ENCODE results near the gene PDE1C. TPM values are rescaled to one million over a fixed set of nuclear protein-coding genes. Genes with fewer than 3 reads are reported as not detected.

PDE1C gene
- total and polyA plus RNA-seq, 2 donors (not counting 1 experiment from before 2014, with no cell fraction given) = 16.6 to 27.6 TPM

DNA sequence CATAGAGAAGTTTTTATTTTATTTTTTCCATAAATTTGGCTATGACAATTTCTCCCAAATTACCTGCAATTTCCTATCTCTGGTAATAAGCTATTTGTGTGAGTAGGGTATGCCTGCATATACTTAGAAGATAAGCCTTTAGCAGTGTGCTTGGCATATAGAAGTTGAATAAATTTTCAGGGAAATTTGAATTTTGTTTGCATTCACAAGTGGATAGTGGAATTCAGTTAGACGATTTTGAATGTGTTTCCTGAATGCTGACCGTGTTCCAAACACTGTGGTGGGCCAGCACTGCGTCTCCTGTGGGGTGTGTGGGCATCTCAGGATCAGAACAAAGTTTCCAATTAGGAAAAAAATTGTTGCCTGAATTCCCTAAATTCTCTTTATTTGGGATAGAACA, 283.9 kb downstream of the PDE1C start:
- H3K27me3 ChIP-seq (ENCODE audit: control insufficient read depth, insufficient read depth, low read length) = no peaks in the 10 kb centered on the region
- H2AFZ ChIP-seq (ENCODE audit: low read length) = no peak overlapping the region
- H4K20me1 ChIP-seq (ENCODE audit: control insufficient read depth, extremely low read depth, insufficient read depth, low read length) = no peaks in the 10 kb centered on the region
- H3K36me3 ChIP-seq (ENCODE audit: control insufficient read depth, insufficient read depth, low read length) = no peaks in the 10 kb centered on the region
- H3K27ac ChIP-seq (ENCODE audit: insufficient read depth, low read length) = no peak overlapping the region
- no peak overlapping the region for H3K9ac ChIP-seq (ENCODE audit: insufficient read depth, low read length)
- H3K4me2 ChIP-seq (ENCODE audit: extremely low read depth, insufficient read depth, low read length) = no peak overlapping the region
- H3K9me3 ChIP-seq (ENCODE audit: control insufficient read depth, insufficient read depth, low read depth, low read length) = no peaks in the 10 kb centered on the region
- H3K79me2 ChIP-seq (ENCODE audit: control insufficient read depth, insufficient read depth, low read length) = no peaks in the 10 kb centered on the region
- no peak for DNase-seq (ENCODE audit: low read depth in 2 of 2)
- no peak for TF ChIP-seq CTCF (conservative IDR thresholded peaks at IDR 0.05 in 1 of 2, IDR thresholded peaks at IDR 0.05 in 1 of 2; ENCODE audit: low read depth in 1 of 2, low read length in 2 of 2)
- TF ChIP-seq EZH2 (IDR thresholded peaks at IDR 0.05; ENCODE audit: low read length, missing control alignments) = no peak
- H3K4me1 ChIP-seq (ENCODE audit: control insufficient read depth, extremely low read depth, insufficient read depth, low read length) = no peaks in the 10 kb centered on the region
- no peak overlapping the region for H3K4me3 ChIP-seq (replicated peaks in 1 of 4; ENCODE audit: control extremely low read depth in 1 of 4, insufficient read depth in 1 of 4, low read depth in 3 of 4, low read length in 4 of 4)

DNA sequence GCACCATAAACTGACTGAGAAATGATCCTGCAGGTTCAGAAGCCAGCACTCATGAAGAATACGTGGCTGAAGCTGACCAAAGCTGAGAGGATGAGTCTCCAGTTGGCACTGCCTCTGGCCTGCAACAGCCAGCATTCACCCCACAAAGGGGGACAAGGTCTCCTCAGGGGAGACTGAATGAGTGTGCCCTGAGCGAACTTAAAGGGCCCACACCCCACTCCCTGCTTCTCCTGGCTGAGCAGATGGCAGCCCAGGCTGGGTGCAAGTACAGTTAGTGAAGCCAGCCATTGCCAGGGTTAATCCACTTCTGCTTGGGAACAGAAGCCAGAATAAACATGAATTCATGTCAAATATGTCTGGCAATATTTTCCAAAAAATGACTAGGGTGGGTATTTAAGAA, 285.1 kb downstream of the PDE1C start:
- DNase-seq (ENCODE audit: low read depth in 2 of 2) = peak in 1 of 2 donors; percentile 4

GRCh38 chr7:31783221-31783620, 287.0 kb downstream of the PDE1C start:
- H3K27ac ChIP-seq (ENCODE audit: insufficient read depth, low read length) = no peak overlapping the region
- no peaks in the 10 kb centered on the region for H3K4me1 ChIP-seq (ENCODE audit: control insufficient read depth, extremely low read depth, insufficient read depth, low read length)
- no peaks in the 10 kb centered on the region for H3K27me3 ChIP-seq (ENCODE audit: control insufficient read depth, insufficient read depth, low read length)
- no peaks in the 10 kb centered on the region for H3K79me2 ChIP-seq (ENCODE audit: control insufficient read depth, insufficient read depth, low read length)
- DNase-seq (ENCODE audit: low read depth in 2 of 2) = no peak
- no peak overlapping the region for H2AFZ ChIP-seq (ENCODE audit: low read length)
- H3K4me3 ChIP-seq (replicated peaks in 1 of 4; ENCODE audit: control extremely low read depth in 1 of 4, insufficient read depth in 1 of 4, low read depth in 3 of 4, low read length in 4 of 4) = no peak overlapping the region
- no peak overlapping the region for H3K4me2 ChIP-seq (ENCODE audit: extremely low read depth, insufficient read depth, low read length)
- H3K9ac ChIP-seq (ENCODE audit: insufficient read depth, low read length) = no peak overlapping the region
- H3K9me3 ChIP-seq (ENCODE audit: control insufficient read depth, insufficient read depth, low read depth, low read length) = no peaks in the 10 kb centered on the region
- H4K20me1 ChIP-seq (ENCODE audit: control insufficient read depth, extremely low read depth, insufficient read depth, low read length) = no peaks in the 10 kb centered on the region
- TF ChIP-seq EZH2 (IDR thresholded peaks at IDR 0.05; ENCODE audit: low read length, missing control alignments) (no peak), CTCF (conservative IDR thresholded peaks at IDR 0.05 in 1 of 2, IDR thresholded peaks at IDR 0.05 in 1 of 2; ENCODE audit: low read depth in 1 of 2, low read length in 2 of 2) (no peak)
- no peaks in the 10 kb centered on the region for H3K36me3 ChIP-seq (ENCODE audit: control insufficient read depth, insufficient read depth, low read length)

More for the DNA sequence above, 285.1 kb downstream of the PDE1C start:
- no peaks in the 10 kb centered on the region for H3K36me3 ChIP-seq (ENCODE audit: control insufficient read depth, insufficient read depth, low read length)
- H4K20me1 ChIP-seq (ENCODE audit: control insufficient read depth, extremely low read depth, insufficient read depth, low read length) = no peaks in the 10 kb centered on the region
- H3K4me1 ChIP-seq (ENCODE audit: control insufficient read depth, extremely low read depth, insufficient read depth, low read length) = no peaks in the 10 kb centered on the region
- H3K4me2 ChIP-seq (ENCODE audit: extremely low read depth, insufficient read depth, low read length) = no peak overlapping the region
- H3K9me3 ChIP-seq (ENCODE audit: control insufficient read depth, insufficient read depth, low read depth, low read length) = no peaks in the 10 kb centered on the region
- H3K79me2 ChIP-seq (ENCODE audit: control insufficient read depth, insufficient read depth, low read length) = no peaks in the 10 kb centered on the region
- H3K4me3 ChIP-seq (replicated peaks in 1 of 4; ENCODE audit: control extremely low read depth in 1 of 4, insufficient read depth in 1 of 4, low read depth in 3 of 4, low read length in 4 of 4) = no peak overlapping the region
- H3K9ac ChIP-seq (ENCODE audit: insufficient read depth, low read length) = no peak overlapping the region
- H2AFZ ChIP-seq (ENCODE audit: low read length) = no peak overlapping the region
- H3K27me3 ChIP-seq (ENCODE audit: control insufficient read depth, insufficient read depth, low read length) = no peaks in the 10 kb centered on the region
- TF ChIP-seq EZH2 (IDR thresholded peaks at IDR 0.05; ENCODE audit: low read length, missing control alignments) = no peak
- no peak for TF ChIP-seq CTCF (conservative IDR thresholded peaks at IDR 0.05 in 1 of 2, IDR thresholded peaks at IDR 0.05 in 1 of 2; ENCODE audit: low read depth in 1 of 2, low read length in 2 of 2)
- no peak overlapping the region for H3K27ac ChIP-seq (ENCODE audit: insufficient read depth, low read length)
